AG09309 (cell line): Measurements from ENCODE around the gene RAB19.

Experiments used
- DNase-seq: peaks from one replicate; pipeline ENCODE4 v3.0.0-alpha.2; 2010; ENCODE audit warnings: low read depth
- H3K4me3 ChIP-seq: 2 replicates; pipeline ENCODE4 v1.5.1; 2011; ENCODE audit warnings: mild to moderate bottlenecking, low read depth, low read length, moderate library complexity; ENCODE audit not compliant: control insufficient read depth
- TF ChIP-seq, protein P1 (sequence below): IDR thresholded peaks from 2 replicates; pipeline ENCODE4 v1.5.1; 2011; ENCODE audit warnings: mild to moderate bottlenecking, low read depth, low read length, inconsistent platforms; ENCODE audit not compliant: insufficient read depth, control insufficient read depth; ENCODE audit errors: missing control alignments

The RAB19 gene

DNA sequence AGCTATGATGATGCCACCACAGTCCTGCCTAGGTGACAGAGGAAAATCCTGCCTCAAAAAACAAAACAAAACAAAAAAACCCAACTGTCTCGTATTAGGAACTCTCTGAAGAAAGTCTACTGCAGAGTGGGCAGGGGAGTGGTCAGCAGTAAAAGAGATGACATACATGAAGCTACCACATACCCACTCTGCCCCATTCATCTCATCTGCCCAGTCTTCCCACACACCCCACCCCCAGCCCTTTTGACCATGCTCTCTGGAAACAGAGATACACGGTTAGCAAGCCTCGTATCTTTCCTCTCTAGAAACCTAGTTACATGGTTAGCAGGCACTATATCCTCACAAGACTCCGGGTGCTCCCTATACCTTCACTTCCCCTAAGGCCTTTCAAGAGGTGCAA is 13.8 kb upstream of the RAB19 start:
- no peak for DNase-seq
- TF ChIP-seq, protein P1, sequence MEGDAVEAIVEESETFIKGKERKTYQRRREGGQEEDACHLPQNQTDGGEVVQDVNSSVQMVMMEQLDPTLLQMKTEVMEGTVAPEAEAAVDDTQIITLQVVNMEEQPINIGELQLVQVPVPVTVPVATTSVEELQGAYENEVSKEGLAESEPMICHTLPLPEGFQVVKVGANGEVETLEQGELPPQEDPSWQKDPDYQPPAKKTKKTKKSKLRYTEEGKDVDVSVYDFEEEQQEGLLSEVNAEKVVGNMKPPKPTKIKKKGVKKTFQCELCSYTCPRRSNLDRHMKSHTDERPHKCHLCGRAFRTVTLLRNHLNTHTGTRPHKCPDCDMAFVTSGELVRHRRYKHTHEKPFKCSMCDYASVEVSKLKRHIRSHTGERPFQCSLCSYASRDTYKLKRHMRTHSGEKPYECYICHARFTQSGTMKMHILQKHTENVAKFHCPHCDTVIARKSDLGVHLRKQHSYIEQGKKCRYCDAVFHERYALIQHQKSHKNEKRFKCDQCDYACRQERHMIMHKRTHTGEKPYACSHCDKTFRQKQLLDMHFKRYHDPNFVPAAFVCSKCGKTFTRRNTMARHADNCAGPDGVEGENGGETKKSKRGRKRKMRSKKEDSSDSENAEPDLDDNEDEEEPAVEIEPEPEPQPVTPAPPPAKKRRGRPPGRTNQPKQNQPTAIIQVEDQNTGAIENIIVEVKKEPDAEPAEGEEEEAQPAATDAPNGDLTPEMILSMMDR = no peak
- H3K4me3 ChIP-seq = no peak overlapping the region

DNA sequence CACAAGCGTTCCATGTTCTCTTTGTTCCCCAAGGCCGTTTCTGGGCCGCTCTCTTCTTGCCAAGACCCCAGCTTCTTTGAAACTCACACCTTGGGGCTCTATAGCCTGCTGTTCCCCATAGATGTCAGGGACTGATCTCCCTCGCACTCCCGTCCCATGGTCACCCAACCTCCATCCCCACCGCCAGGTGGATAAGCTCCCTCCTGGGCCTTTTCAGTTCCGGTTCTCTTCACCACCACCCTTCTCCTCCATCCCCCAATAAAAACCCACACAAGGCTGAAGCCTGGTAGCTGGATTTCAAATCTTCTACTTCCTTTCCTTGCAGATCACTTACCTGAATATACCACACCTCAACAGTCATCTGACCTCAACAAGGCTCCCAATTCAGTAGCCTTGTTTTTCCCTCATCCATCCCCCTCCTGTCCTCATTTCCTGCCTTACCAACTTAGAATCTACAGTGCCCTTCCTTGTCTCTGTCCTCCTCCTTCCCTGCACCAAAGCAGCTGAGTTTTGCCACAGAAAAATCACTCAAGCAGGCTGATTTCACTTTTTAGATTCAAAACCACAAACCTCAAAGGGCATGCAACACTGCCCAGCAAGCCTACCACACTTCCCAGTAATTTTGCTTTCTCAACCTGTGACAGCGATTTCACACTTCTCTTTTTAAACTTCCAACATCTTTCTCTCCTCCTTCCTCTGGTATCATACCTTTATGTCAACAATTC is 13.2 kb upstream of the RAB19 start:
- no peak overlapping the region for H3K4me3 ChIP-seq
- TF ChIP-seq, protein P1 = no peak
- DNase-seq = peak; percentile 14

DNA sequence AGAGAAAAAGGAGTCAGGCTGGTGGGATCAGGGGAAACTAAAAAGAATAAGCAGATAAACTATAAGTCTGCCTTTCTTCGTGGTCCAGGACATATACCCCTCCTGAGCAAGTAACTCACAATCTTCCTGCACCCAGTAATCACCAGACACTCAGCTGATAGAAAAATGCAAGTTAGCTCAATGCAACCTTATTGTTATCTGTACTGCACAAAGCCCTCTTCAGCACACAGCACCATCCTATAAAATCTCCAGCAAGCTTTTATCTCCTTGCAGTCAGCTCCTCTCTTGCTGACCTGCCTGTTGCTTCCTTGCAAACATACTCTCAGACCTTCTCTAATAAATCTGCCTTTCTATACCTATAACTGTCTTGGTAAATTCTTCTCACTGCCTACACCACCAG is 12.2 kb upstream of the RAB19 start:
- no peak overlapping the region for H3K4me3 ChIP-seq
- no peak for DNase-seq
- TF ChIP-seq, protein P1 = no peak

DNA sequence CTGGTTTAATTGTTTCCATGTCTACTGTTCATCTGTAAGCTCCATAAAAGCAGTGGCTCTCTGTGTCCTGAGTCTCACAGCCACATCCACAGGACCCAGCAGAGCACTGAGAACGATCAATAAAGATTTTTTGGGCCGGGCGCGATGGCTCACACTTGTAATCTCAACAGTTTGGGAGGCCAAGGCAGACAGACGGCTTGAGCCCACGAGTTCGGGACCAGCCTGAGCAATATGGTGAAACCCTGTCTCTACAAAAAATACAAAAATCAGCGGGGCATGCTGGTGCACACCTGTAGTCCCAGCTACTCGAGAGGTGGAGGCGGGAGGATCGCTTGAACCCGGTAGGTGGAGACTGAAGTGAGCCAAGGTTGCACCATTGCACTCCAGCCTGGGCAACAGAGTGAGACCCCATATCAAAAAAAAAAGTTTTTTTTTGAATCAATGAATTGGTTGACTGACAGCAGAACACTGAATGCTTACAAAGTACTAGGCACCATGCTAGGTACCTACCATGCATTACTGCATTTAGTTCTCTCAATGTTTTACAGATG is 10.0 kb upstream of the RAB19 start:
- H3K4me3 ChIP-seq = no peak overlapping the region
- DNase-seq = no peak
- TF ChIP-seq, protein P1 = no peak

DNA sequence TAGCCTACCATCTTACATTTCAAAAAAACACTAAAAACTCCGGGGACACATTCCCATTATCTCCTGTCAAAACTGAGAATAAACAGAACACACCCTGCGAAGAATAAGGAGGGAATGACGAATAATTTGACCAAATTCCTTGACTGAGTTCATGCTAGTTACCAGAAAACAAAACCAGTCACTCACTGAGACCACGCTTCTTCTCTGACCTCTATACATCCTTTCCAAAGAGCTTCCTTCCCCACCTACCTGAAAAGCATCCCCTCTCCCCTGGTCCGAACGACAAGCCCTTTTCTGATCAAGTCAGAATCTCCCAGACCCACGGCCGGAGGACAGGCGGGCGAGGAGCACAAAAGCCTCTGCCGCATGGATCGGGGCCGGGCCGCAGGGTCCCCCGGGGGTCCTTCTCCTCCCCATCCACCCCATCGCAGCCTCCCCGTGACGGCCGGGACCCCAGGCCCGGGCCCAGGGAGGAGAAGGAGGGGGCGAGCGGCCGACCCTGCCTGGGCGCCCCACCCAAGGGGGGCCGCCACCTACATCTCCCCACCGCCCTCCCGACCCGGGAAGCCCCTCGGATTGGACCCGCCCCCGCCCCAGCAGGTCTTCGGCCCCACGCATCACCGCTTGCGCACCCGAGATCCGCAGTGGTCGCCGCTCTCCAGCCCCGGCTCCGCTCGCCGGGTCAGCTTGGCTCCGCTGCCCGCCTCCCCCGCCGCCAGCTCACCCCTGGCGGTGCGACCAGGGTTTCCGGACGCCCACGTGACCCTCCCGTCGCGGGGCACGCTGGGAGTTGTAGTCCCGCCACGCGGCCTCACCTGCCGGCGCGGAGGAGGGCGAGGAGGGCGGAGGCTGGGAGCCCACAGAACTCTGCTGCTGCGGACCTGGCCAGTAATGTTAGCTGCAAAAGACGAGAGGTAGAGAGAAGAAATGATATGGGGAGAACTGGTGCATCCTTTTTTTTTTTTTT is 5.8 kb upstream of the RAB19 start, which contains the start of gene SLC37A3:
SLC37A3 (minus strand) TSS at position 747 of the 967 bp plus-strand sequence. CDS start 16,004 bp downstream, outside the sequence.
- DNase-seq = peak; percentile 11
- peak within 1 kb of the TSS; percentile 90 for H3K4me3 ChIP-seq
- TF ChIP-seq, protein P1 = peak; percentile 15

DNA sequence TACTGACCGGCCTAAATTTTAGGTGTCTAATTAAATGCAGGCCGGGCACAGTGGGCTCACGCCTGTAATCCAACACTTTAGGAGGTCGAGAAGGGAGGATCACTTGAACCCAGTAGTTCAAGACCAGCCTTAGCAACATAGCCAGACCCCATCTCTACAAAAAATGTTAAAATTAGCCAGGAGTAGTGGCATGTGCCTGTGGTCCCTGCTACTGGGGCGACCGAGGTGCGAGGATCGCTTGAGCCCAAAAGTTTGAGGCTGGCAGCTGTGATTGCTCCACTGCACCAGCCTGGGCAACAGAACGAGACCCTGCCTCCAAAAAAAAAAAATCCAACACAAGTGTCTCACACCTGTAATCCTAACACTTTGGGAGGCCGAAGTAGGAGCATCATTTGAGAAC is 5.0 kb upstream of the RAB19 start:
- TF ChIP-seq, protein P1 = no peak
- no peak for DNase-seq
- H3K4me3 ChIP-seq = no peak overlapping the region
